RPMI7951 (cell line): ENCODE measurements around the gene MSL1. TPM values are rescaled to one million over a fixed set of nuclear protein-coding genes. Genes with fewer than 3 reads are reported as not detected.
"Not testable (repeated sequence)": the region's sequence is repeated elsewhere in the genome, so short reads cannot be mapped to it uniquely, and the experiment has no call there.

Source experiments
- DNase-seq: peaks from one replicate; pipeline ENCODE4 v3.0.0-alpha.2; 2012; ENCODE audit warnings: low read depth
- total RNA-seq: library from RNA; depleted of rRNA; stranded (reverse); fragments of >200 nt; shearing (Covaris generic); gene quantifications from 2 replicates; pipeline ENCODE4 v1.2.3, GENCODE V29; 2014

MSL1 gene
- total RNA-seq, 1 experiment from 2014 or later = 46.5 TPM

DNA sequence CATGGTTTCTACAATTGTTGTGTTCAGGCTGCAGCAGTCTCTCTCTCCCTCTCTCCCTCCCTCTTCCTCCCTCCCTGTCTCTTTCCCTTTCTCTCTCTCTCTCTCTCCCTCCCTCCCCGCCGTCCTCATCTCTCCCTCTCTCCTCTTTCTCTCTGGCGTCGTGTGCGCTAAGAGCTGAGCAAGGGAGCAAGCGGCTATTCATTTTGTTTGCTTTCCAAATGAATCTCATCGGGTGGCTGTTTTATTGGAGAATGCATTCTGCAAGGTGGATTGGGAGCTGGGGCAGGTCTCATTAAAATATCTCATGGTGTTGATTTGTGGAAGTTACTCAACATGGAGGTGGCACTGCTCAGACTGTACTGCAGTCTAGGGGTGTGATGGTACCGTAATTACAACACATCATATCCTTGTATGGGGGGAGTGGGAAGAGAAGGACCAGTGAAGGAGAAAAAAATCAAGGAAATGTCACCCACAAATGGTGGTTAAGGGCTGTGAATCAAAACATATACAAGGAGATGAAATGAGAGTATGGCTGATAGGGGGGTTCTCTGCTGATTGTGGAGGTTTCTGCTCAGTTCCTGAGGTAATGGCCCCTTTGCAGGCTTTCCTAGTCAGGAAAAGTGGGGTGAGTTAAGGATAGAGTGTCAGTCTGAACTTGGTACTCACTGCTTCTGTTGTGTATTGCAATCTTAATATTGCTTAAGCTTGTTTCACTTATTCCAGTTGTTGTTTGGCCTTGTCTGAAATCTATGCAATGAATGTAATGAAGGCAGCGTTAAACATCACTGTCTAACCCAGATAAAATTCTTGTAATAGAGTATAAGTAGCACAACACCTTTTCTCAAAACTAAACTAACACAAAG lies 2.7 kb downstream of the MSL1 start:
- DNase-seq = no peak

DNA sequence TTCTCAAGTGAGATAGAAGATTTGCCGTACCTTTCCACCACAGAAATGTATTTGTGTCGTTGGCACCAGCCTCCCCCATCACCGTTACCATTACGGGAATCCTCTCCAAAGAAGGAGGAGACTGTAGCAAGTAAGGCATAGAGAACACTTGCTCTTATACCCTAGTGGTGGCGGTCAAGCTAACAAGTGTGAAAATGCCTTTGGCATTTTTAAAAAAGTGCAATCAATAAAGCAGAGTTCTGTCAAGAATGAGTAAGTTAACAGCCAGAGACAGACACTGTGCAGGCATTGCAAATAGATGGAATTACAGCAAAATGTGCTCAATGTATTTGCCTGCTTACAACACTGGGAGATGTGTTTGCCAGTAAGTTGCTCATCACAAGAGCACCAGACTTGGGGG lies 7.7 kb downstream of the MSL1 start:
- no peak for DNase-seq

DNA sequence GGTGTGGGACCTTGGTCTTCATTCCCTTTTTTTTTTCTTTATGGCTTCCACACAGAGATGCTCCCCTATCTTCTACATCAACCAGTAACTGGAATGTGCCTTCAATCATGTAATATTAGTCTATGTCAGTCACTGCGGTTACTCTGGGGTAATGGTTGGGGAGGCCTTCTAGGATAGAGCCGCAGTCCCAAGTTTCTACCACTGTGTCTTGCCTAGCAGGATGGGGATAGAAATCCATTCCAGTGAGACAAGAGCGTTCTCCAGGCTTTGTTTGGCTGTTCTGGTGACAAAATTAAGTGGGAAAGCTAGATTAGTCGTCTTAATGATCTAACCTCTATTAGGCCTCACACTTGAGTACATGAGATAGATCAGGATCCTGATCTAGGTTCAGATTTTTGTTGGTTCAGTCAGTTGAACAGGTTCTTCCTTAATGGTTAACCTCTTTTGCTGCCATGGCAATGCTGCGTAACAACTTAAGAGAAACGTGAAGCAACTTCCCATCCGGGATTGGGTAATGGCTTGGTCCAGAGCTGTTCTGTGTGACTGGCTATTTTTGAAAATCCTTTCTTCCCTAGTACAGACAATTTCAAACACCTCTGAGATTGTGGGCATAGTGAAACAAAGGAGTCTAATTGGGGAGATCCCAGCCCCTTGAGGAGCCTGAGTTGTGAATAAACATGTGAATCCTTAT lies 8.7 kb downstream of the MSL1 start:
- no peak for DNase-seq

DNA sequence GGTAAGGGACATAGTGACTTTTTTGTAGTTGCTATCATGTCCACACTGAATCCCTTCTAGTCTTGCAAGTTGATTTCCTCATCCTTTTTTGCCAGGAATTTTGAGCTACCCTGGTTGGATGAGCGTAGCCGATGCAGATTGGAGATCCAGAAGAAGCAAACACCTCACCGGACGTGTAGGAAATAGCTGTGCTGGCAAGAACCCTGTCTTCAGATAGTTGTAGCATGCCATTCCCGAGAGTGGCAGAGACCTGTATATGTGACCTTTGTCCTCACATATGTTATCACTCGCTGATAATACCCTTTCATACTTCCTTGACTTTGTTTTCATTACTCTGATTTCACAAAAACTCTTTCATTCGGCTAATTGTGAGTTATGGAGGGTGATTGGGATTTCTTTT lies 12.4 kb downstream of the MSL1 start:
- DNase-seq = no peak

DNA sequence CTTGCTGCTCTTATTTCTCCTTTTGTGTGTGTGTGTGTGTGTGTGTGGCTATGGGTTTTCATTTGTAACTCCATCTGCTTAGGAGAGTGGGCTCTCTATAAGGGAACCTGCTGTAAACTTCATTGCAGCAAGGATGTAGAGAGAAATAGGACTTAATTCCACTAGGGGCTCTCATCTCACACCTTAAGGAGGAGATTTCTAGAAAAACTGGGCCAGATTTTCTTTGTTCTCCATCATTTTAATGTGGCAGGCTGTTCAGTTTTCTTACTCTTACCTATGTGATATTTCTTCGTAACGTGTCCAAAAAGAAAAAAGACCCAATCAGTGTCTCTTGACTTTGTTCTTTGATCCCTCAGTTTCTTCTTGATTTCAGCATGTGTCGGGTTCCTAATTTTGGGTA lies 14.0 kb downstream of the MSL1 start:
- DNase-seq = no peak

DNA sequence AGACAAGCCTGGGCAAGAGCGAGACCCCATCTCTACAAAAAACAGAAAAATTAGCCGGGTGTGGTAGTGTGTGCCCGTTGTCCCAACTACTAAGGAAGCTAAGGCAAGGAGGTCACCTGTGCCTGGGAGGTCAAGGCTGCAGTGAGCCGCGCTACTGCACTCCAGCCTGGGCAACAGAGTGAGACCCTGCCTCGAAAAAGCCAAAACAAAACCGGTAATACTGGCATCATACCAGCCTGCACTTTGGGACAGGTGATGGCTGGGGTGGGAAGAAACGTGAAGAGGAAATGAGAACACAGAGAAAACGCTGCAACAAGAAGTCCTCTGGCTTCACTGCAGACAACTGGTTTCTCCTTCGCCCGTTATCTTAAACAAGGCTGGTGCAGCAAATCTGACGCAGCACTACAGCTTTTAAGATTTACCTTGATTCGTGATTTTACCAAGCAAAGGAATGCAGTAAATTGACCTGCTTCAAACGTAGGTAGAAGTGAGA lies 17.8 kb downstream of the MSL1 start:
- no peak for DNase-seq

DNA sequence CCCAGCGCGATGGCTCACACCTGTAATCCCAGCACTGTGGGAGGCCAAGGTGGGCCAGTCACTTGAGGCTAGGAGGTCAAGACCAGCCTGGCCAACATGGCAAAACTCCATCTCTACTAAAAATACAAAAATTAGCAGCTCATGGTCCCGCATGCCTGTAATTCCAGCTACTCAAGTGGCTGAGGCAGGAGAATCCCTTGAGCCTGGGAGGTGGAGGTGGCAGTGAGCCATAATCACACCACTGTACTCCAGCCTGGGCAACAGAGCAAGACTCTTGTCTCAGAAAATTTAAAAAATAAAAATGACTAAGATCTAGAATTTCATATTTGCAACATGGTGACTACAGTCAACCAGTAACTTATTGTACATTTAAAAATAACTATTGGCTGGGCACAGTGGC lies 21.4 kb downstream of the MSL1 start:
- DNase-seq = not testable (repeated sequence)

DNA sequence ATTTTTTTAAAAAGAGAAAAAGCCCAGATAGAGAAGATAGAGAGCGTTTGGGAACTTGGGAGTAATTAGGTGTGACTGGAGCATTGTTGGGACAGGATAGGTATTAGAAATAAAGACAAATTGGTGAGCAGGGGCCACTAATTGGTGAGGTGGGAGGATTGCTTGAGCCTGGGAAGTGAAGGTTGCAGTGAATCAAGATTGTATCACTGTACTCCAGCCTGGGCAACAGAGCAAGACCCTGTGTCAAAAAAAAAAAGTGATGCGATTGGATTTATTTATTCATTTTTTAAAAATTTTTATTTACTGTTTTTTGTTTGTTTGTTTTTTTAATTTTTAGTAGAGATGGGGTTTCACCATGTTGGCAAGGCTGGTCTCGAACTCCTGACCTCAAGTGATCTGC lies 23.7 kb downstream of the MSL1 start:
- no peak for DNase-seq

DNA sequence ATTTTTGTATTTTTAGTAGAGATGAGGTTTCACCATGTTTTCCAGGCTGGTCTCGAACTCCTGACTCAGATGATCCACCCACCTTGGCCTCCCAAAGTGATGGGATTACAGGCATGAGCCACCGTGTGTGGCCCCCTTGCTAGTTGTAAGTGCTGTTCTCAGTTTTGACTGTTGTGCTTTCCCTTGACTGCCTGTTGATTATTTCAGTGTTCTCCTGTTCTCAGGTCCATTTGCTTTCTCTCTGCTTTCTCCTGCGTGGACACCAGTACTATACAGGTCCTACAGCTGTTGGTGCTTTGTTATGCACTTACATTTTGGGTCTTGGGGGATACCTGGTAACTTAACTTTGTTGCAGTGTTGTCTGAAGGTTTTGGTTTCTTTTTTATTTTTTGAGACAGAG lies 26.8 kb downstream of the MSL1 start:
- no peak for DNase-seq

DNA sequence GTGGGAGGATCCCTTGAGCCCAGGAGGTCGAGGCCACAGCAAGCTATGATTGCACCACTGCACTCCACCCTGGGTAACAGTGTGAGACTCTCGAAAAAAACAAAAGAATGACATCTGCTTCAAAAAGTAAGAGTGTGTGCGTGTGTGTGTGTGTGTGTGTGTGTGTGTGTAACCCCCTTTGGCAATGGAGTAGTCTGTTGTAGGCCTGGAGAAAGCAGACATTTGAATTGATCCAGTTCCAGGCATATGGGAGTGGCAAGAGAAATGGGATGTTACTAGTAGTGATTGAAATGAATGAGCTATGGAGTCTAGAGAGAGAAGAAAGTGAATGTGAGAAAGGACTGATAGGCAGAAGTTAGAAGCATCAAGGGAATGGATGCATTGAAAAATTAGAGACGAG lies 28.5 kb downstream of the MSL1 start:
- no peak for DNase-seq

DNA sequence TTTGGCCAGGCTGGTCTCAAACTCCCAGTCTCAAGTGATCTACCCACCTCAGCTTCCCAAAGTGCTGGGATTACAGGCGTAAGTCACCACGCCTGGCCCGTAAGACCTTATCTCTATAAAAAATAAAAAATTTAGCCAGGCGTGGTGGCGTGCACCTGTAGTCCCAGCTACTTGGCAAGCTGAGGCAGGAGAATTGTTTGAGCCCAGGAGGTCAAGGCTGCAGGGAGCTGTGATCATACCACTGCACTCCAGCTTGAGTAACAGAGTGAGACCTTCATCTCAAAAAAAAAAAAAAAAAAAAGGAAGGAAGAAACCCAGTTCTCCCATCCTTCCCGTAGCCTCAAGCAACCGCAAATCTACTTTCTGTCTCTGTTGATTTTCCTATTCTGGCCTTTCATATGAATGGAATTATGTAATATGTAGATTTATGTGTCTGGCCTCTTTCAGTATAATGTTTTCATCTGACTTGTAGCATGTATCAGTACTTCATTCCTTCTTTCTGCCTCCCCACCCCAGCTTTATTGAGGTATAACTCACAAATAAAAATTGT lies 29.7 kb downstream of the MSL1 start:
- no peak for DNase-seq

DNA sequence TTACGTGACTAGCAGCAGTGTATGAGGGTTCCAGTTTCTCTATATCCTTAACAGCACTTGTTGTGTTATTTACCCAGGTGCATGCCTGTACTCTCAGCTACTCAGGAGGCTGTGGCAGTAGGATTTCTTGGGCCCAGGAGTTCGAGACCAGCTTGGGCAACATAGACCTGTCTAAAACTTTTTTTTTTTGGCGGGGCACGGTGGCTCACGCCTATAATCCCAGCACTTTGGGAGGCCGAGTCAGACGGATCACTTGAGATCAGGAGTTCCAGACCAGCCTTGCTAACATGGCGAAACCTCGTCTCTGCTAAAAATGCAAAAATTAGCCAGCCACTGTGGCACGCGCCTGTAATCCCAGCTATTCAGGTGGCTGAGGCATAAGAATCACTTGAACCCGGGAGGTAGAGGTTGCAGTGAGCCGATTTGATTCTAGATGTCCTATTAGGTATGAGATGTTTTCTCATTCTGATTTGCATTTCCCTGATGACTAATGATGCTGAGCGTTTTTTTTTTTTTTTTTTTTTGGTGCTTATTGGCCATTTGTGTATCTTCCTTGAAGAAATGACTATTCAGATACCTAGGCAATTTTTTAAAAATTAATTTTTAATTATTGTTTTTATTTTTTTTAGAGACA lies 31.9 kb downstream of the MSL1 start:
- no peak for DNase-seq

DNA sequence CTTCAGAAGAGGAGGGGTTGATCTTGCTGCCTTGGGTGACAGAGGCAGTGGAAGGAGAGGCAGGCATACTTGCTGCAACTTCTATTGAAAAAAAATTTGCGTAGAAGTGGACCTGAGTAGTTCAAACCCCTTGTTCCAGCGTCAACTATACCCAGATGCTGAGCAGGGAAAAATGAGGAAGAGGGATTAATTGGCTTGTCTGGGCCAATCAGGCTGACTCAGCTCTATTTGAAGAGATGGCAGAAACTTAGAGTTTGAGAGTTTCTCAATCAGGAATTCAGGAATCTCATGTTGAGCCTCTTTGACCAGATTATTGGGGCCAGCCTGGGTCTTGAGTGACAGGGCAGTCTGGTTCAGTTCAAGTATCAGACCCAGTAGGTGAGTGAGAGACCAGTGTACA lies 36.2 kb downstream of the MSL1 start:
- DNase-seq = no peak

DNA sequence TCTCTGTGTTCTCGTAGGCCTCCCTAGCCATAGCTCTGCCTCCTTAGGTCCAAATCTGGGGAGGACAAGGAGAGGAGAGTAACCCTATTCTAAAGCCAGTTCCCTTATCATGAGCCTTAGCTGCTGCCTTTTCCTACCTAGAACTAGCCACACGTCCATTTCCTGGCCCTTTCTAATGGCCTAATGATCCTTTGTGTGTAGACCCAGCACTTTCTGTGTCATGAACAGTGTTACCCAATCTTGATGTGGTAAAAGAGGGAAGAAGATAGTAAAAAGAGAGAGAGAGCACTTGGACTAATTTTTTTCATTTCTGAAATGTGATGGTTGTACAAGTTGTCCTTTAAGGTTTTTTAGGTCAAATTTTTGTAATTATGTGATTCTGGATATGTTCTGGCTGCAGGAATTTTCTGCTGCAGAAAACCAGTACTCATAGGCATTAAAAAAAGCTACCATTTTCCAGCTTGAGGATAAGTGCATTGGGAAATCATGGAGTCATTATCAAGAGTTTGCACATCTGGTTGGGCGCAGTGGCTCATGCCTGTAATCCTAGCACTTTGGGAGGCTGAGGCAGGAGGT lies 36.8 kb downstream of the MSL1 start:
- DNase-seq = no peak

DNA sequence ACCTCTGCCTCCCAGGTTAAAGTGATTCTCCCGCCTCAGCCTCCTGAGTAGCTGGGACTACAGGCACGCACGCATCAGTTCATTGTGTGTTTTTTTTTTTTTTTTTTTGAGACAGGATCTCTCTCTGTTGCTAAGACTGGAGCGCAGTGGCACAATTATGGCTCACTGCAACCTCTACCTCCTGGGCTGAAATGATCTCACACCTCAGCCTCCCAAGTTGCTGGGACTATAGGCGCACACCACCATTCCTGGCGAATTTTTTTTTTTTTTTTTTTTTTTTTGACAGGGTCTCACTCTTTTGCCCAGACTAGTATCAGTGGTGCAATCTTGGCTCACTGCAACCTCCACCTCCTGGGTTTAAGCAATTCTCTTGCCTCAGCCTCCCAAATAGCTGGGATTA lies 37.7 kb downstream of the MSL1 start:
- no peak for DNase-seq

DNA sequence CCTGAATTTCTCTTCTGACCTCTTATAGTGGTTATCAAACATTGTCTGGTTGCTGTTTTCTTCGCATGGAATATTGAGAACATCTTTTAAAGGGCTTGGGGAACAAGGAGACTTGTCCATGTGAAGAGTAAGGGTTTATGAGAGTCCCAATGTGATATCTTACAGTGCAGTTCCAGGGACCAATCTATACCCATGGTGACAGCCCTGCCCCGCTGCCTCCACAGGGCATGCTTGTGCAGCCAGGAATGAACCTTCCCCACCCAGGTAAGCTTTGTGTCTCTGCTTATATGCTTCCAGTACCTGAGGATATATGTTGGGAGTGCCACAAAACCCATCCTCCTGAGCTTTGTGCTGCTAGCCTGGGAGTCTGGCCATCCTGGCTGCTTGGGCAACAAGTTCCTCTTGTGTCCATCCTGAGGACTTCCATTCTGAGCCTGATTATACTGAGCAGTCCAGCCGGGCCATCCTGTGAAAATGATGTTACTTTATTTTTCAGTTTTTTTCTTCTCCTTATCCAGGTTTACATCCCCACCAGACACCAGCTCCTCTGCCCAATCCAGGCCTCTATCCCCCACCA lies 46.0 kb downstream of the MSL1 start:
- DNase-seq = no peak

DNA sequence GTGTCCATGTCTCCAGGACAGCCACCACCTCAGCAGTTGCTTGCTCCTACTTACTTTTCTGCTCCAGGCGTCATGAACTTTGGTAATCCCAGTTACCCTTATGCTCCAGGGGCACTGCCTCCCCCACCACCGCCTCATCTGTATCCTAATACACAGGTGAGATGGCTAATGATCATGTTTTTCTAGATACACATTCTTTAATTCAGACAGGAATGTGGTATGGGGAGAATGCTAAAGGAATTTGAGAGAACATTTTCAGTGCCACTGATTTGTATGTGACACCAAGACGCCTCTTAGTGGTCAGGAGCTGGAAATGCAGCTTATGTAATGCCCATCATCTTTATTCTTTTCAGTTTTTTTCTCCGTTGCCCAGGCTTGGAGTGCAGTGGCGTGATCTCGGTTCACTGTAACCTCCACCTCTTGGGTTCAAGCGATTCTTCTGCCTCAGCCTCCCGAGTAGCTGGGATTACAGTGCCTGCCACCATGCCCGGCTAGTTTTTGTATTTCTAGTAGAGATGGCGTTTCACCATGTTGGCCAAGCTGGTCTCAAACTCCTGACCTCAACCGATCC lies 46.6 kb downstream of the MSL1 start:
- peak; percentile 63 for DNase-seq

DNA sequence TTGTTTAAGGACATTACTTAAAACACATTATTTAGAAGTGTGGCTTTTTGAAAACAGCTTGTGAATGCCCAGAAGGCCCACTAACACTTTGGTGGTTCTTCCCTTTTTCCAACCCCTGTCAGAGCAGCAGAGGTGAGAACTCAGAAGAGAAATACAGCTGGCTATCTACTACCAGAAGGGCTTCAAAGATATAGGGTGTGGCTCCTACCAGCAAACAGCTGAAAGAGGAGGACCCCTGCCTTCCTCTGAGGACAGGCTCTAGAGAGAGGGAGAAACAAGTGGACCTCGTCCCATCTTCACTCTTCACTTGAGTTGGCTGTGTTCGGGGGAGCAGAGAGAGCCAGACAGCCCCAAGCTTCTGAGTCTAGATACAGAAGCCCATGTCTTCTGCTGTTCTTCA lies 48.6 kb downstream of the MSL1 start:
- no peak for DNase-seq

DNA sequence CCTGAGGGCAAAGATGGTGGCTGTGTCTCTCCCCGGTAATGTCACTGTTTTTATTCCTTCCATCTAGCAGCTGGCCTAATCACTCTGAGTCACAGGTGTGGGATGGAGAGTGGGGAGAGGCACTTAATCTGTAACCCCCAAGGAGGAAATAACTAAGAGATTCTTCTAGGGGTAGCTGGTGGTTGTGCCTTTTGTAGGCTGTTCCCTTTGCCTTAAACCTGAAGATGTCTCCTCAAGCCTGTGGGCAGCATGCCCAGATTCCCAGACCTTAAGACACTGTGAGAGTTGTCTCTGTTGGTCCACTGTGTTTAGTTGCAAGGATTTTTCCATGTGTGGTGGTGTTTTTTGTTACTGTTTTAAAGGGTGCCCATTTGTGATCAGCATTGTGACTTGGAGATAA lies 50.0 kb downstream of the MSL1 start:
- no peak for DNase-seq

DNA sequence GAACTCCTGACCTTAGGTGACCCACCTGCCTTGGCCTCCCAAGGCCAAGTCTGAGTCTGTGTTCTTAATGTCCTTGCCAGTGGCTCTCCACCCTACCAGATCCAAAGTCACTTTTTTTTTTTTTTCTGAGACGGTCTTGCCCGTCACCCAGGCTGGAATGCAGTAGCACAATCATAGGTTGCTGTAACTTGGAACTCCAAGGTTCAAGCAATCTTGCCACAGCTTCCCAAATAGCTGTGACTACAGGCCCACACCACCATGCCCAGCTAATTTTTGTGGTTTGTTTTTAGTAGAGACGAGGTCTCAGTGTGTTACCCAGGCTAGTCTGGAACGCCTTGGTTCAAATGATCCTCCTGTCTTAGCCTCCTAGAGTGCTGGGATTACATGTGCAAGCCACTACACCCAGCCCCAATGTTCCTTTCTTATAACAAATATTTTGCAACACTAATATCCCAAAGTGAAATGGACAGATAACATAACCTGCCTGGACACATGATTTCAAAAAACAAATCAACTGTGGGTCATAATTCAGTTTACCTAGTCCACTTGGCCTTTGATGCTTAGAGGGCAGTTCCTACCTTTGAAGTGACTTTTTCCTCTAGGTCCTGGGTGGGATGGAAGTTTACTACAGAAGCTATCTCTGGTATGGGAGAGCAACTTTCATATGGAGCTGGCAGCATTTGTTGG lies 51.5 kb downstream of the MSL1 start:
- no peak for DNase-seq

DNA sequence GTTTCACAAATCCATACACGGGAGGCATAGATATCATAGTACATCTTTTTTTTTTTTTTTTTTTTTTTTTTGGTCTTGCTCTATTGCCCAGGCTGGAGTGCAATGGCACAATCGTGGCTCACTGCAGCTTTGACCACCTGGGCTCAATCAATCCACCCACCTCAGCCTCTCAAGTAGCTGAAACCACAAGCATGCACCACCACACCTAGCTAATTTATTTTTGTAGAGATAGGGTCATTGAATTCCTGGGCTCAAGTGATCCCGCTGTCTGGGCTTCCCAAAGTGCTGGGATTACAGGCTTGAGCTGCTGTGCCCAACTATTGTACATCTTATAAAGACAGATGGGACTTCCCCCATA lies 52.0 kb downstream of the MSL1 start:
- DNase-seq = no peak
